HPDE6-E6E7 (cell line): ENCODE measurements around the gene KRT34.
"Not testable (repeated sequence)": the region's sequence is repeated elsewhere in the genome, so short reads cannot be mapped to it uniquely, and the experiment has no call there.

Experiments used
- DNase-seq: peaks from one replicate; pipeline ENCODE4 v3.0.0; 2011; ENCODE audit warnings: missing footprints; ENCODE audit errors: extremely low spot score

Gene KRT34

DNA sequence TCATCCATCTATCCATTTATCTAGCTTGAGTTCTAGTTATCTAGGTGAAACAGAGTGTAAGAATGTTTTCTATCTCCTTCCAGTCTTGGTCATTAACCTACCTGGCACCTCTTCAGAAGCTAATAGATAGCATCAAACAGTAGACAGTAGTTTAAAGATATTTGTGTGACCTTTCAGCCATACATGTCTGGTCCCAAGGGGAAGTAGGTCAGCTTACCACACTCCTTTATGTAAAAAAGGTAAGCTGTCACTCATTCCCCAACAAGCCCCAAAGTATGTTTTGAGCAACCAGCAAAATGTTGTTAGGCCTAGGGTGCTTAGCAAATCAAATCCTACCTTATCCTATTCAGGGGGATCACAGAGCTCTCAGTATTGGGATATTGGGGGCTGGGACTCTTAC lies 16.0 kb downstream of the KRT34 start:
- no peak for DNase-seq

DNA sequence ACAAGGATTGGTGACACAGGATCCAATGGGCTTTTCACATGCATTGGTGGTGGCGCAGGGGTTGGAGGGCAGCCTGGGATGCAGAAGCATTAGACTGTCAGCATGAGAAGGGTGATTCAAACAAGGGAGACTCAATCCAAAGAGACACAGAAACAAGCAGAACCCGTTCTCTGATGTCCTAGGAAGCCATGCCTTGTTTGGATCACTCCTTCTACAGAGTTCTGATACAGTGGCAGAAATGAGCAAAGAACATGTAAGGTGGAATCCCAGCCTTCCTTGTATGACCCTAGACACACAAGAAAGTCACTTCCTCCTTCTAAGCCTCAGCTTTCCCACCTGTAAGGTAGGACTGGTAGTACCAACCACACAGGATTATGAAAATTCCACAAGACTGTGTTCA lies 18.2 kb downstream of the KRT34 start:
- no peak for DNase-seq

DNA sequence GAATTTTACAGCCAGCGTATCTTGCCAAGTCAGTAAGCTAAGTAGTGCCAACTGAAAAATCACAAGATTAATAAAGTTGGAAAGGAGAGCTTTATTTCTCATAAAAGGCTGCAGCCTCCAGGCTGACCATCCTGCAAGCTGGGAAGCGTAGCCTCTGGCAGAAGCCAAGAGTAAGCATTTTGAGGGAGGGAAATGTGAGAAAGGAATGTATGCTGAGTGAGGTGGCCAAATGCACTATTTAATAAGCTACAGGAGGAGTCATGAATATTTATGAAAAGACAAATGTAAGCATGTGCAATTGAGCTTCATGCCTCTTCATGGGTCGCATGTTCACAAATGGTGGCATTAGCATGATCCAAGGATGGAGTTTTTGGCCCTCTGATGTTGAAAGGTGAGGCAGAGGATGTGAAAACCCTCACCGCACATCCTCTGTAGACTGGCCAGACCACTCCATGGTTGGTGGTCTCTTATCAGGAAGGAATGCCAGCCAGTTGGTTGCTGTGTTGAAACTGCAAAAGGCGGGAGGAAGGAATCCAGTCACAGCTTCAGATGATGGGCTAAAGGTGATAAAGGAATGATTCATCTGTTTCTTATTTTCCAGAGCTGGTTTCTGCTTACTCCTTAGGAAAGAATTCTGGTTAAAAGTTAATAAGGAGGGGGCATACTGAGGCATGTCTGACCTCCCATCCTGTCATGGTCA lies 21.7 kb downstream of the KRT34 start:
- DNase-seq, result no peak

DNA sequence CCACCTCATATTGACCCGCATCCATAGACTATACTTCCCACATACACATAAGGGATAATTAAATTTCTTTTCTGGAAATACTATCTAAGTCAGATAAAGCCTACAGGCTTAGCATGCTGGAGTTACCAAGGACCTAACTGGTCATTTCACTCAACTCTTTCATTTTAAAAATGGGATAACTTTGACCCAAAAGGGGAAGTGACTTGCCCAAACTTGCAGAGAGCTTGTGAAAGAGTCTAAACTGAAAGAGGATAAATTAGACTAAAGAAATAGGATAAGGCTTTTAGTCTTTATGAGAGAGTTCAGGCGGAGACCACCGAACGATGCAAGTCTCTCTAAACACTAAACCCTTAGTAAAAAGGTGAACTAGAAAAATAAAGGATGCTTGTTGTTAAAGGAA lies 27.6 kb downstream of the KRT34 start:
- no peak for DNase-seq

DNA sequence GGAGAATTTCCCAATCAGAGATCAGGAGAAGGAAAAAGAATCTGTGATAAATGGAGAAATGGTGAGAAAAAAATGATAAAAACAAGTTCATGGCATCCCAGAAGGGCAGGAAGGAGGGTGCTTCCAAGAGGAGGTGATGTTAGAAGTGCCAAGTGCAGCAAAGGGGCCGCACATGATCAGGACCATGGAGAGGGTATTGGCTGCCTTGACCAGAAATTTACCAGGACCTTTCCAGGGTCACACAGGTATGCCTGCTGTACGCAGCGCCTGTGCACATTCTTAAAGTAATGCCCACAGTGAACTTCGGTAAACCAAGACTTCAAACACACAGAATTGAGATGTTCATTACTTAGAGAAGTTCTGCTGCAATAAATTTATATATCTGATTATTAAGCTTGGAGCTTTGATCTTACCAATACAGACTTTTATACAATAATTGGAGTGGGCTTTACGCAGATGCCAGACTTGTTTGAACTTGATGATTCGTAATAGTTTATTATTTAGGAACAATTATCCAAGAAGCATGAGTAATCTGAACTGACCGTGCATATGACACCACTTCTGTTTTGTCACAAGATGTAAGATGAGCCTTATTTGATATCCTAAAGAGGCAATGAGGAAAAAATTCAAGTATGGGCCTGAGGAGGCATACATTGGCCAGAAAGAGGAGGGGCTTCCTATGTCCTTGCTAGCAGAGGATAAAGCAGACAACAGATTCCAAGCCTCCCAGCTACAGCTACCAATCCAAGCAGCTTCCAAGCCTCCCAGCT lies 29.3 kb downstream of the KRT34 start:
- DNase-seq, result peak; percentile 62

DNA sequence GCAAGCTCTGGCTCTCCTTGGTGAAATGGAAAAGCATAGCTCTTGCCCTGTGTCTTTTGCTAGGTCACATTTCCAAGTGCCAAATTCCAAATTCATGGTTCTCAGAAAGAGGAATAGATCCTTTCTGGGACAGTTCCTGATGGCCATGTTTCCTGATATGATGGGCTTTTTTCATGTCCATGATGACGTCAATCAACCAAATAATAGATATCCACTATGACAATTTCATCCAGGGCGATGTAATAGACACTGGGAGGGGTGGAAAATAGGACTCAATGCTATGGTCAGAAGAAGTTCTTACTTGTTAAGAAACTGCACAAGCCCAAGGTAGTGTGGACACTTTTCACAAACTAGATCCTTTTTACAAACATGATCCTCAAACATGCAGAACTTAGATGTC lies 30.9 kb downstream of the KRT34 start:
- DNase-seq, result no peak

DNA sequence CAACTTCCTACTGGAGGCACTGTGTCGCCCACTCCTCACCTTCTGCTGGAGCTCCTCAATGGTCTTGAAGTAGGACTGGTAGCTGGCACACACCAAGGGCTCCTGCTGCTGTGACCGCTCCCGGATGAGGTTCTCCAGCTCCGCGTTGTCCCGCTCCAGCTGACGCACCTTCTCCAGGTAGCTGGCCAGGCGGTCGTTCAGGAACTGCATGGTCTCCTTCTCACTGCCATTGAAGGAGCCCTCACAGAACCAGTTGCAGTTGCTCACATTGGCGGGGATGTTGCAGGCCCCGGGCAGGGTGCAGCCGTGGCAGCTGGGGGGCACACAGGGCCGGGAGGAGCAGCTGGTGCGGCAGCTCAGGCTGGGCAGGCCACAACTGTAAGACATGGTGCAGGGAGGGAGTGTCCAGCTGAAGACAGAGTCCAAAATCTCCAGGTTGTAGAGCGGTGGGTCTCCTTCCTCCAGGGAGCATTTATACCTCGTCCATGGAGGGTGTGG lies 31.7 kb downstream of the KRT34 start, which contains the start of gene KRT33A:
TSS of gene KRT33A (minus strand) at position 448 of the 498 bp plus-strand sequence. CDS start at position 387, 61 bp downstream.
- not testable (repeated sequence) for DNase-seq

DNA sequence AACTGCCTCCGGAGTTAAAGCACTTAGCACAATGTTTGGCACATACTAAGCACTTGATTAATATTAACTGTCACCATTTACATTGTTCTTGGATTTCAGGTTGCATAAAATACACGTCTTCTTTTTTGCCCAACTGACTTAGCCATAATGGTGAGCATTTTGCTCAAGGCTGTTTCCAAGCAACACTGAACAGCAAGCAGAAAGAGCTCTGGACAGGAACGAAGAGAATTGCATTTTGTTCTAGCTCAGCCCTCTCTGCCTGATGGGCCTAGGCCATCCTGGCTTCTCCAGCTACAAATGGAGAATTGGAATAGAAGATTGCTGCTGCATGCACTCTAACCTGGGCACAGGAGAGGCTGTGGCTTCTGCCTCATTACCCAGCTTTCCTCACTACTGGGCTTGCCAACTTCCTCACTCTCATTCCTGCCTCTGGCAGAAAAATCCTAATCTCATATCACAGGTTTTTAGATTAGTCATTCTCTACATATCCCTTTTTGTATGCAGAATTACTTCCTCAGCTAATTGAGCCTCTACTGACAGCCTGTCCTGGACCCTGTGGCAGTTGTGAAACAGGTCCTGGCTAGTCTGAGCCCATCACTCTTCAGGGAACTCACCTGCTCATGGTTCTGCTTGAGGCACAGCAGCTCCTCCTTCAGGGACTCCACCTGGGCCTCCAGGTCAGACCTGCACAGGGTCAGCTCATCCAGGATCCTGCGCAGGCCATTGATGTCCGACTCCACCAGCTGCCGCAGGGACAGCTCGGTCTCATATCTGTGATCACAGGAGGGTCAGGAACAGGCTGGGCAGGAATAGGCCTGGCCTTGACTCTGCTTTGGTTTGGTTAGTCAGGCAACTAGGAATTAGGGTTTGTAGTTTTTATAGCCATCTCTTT lies 34.0 kb downstream of the KRT34 start:
- DNase-seq, result peak; percentile 56

DNA sequence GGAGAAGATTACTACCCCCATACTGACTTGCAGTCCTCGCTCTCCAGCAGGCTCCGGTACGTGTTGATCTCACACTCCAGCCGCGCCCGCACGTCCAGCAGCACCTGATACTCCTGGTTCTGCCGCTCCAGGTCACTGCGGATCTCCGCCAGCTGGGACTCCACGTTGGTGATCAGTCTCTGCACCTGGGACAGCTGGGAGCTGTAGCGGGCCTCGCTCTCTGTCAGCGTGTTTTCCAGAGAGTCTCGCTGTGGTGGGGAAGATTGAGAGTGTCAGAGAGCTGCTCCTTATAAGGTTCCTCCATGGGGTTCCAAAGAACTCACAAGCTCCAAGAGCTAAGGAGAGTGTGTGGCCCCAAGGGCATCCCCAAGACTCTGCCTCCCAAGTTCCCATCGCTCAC lies 35.7 kb downstream of the KRT34 start:
- not testable (repeated sequence) for DNase-seq

DNA sequence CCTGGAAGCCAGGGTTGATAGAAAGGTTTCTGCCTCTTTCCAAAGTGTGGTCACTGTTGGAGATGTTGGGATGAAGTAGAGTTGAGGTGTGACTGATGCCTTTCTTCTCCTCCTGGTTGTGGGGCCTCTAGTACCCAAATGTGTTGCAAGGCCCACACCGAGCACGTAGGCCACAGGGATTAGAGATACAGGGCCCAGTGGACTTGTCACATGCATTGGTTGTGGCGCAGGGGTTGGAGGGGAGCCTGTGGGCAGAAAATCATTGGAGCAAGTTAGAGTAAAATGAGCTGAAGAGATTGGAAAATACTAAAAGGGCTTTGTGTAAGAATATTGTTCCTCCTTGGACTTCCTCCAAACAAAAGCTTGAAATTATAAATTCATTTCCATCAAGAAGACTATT lies 36.1 kb downstream of the KRT34 start:
- DNase-seq, result no peak

DNA sequence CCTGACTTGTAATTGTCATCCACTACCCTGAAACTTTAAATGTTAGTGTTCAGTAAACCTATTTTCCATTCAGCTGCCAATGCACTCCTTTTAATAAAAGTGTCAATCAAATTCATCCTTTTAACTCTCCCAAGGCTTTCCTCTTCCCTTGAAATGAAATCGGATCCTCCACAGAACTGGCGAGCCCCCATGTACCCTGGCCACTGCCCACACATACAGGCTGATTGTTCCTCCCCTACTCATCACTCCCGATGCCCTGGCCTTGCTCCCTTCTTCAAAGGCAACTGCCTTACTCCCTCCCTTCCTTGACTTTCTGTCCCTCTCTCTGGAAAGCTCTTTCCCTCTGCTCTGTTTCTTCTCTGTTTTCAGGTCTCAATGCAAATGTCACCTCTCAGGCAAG lies 39.1 kb downstream of the KRT34 start:
- DNase-seq, result no peak

DNA sequence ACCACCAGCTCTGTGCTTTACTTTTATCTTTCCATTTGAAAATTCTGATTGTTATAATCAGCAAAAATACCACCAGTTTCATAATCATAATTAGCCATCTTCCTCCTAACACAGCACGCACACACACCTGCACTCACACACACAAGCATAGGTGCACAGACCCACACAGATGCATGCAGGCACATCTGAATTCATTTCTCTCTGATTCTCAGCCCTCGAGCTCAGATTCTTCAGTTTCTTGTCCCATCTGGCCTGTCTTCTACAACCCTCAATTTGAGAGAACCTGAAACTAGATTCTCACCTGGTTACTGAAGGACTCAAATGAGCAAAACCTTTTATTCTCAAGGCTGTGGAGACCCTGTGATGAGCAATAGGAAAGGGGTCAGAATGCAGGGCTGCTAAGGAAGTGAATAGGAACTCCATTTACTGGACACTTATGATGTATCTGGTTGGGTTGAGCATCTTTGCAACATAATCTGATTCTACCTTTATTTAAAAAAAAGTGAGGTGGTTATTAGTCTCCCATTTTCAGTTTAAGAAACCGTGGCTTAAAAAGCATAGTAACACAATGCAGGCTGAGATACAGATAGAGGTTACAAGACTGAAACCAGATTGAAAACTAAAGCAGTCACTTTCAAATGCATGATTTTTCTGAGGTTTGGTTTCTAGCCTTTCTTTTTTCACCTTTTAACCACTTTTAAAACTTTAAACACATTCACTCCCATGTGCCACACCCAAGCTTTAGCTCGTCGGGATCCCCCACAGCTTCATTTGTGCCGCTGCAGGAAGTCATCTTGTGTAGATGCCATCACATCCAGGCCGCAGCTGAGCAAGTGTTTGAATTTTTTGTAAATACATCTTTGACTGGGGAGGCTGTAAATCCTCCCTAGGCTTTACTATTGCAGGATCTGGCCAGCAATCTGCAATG lies 40.9 kb downstream of the KRT34 start:
- no peak for DNase-seq

DNA sequence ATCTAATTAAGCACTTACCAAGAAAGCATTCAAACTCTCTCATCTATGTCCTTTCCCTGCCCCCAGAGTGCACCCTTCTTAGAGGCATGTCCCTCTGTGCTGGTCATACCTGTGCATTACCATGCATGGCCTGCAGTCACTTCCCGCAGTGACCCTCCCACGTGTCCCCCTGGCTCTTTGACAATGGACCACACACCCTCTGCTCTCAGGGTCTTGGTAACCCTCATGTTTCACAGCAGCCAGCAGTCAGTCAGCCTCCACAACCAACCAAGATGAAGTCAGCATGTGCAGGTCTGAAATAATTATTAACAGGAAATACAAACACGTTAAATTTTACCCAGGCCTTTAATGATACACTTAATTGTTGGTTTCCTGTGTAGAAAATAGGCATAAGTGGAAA lies 41.6 kb downstream of the KRT34 start:
- no peak for DNase-seq

DNA sequence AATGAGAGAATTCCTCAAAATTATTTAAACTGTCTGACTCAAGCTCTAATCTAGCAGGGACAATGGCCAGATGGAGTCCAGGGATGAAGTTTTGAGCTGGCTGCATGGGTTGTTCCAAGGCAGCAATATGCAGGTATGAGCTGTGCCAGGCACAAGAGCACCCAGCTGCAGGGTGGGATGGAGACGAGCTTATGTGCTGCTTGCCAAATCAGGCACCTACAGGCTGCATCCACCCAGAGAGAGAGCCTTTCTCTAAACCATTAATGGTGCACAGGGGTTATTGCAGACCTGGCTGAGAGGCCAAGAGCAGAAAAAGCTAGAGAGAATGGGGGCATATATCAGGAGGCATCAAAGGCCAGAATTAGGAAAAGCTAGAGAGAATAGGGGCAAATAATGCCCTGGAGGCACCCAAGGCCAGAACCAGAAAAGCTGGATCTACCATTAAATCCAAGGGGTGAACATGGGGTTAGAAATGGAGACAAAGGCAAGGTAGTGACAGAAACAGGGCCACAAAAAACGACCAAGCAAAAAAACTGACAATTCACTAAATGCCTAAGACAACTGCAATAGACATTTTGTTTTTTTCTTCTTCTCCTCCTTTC lies 42.4 kb downstream of the KRT34 start:
- no peak for DNase-seq

DNA sequence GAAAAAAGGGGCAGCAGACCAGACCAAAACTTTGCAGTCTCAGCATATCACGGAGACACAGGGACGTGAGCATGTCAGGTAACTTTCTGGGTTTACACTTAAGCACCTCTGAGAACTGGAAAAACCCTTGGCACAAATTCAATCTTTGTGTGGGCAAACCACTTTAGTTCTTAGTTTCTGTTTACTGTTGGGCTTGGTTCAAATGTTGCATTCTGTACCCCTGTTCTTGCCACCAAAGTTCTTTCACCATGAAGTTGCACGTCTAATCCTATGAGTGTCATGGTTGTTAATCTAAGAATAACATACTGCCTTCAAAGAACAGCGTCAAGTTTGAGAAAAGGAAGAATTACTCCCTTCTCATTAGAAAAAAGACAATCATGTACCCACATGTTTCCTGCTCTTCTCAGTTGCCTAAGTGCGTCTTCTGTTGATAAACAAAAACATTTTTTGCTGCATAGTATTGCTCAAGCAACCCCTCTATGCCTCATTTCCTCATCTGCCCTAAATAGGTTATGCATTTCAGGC lies 43.1 kb downstream of the KRT34 start:
- peak; percentile 51 for DNase-seq

DNA sequence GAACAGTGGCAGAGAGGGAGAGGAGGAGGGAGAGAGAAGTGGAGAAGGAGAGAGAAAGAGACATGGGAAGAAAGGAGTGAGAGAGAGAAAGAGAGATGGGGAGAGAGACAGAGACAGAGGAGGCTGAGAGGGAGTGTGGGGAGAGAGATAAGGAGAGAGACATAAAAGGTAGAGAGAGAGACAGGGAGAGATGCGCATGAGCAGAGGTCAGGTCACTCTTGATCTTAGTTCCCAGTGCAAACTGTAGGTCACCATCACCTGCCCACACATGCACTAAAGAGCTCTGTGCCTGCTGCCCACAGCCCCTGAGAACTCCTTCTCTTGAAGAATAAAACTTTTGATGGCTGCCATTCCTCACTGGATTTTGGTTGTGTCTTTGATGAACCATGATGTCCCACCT lies 46.4 kb downstream of the KRT34 start:
- DNase-seq, result no peak

DNA sequence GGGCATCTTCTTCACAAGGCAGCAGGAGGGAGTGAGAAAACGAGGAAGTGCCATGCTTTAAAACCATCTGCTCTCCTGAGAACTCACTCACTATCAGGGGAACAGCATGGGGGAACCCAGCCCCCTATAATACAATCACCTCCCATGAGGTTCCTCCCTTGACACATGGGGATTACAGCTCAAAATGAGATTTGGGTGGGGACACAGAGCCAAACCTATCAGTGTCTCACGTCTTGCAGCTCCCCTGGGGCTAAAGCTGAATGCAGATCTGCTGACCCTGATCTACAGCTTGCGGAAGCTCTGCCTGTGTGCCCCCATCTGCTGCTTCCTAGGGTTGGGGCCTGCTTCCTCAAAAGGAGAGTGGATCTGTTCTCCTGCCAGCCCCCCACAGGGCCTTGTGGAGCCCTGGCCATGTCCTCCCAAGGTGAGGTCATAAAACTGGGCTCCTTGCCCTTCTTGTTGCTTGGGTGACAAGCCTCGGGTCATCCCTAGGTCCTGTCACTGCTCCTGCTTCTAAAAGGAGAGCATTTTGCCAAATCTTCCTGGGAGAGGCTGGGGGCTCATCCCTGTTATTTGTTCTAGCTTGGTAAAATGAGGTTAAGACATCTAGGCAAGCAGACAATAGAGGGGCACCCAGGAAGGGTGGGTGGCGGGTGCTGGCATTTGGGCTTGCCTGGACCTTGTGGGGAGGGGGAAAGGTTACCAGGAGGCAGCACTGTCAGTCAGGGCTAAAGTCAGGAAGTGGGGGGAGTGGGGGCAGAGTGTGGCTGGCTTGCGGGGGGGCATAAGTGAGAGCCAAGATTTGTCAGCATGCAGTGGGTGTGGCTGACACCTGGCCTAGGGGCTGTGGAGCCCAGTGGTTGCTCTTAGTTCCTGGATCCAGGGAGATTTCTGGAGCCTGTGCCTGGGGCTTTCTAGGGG lies 47.5 kb downstream of the KRT34 start:
- DNase-seq, result no peak

DNA sequence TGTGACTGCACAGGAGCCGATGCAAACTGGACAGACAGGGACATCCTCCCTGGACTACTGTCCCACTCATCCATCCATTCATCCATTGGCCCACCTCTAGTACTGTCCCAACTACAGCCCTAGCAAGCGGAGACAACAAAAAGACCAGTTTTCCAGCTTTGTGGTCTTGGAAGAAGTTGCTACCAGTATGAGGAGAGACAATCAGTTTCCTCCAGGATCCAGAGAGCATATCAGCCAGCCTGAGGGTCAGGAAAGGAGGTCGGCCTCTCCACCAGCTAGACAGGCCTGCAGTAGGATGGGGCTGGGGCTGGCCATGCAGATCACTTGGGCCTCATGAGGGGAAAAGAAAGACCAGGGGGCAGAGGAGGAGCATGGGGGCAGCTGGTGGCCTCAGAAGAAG lies 48.3 kb downstream of the KRT34 start:
- no peak for DNase-seq

DNA sequence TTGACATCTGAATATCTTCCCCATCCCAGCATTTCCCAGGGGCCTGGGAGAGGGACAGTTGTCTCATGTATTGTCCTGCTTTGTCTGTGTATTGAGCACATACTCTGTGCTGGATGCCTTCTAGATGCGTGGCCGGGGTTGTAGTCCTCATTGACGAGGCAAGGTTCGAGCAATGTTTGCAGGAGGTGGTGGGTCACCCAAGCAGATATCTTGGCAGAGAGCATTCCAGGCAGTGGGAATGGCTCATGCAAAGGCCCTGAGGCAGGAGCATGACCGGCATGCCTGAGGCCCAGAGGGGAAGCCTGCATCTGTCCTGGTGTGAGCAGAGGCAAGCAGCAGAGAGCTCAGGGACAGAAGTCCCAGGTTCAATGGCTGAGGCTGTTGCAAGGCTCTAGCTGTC lies 49.0 kb downstream of the KRT34 start:
- no peak for DNase-seq
